Bronchial epithelial cell (primary cell): ENCODE data around the gene PRKAG2. TPM values are rescaled to one million over a fixed set of nuclear protein-coding genes. Genes with fewer than 3 reads are reported as not detected.

Experiments used
- DNase-seq: peaks from one replicate; pipeline ENCODE4 v3.0.0-alpha.2; 2010; ENCODE audit warnings: low read depth
- FAIRE-seq: peaks from 2 replicates; lab custom pipeline; 2011; peaks lifted over from hg19 to GRCh38; lab: Jason Lieb, UNC
- H3K27me3 ChIP-seq: 2 replicates; pipeline ENCODE4 v1.5.1; 2011; ENCODE audit warnings: low read length; ENCODE audit not compliant: control insufficient read depth, insufficient read depth
- H3K36me3 ChIP-seq: 2 replicates; pipeline ENCODE4 v1.5.1; 2011; ENCODE audit warnings: low read length; ENCODE audit not compliant: control insufficient read depth, insufficient read depth
- H3K4me3 ChIP-seq: 2 replicates; pipeline ENCODE4 v1.5.1; 2011; ENCODE audit warnings: mild to moderate bottlenecking, low read depth, low read length, control low read depth
- CTCF ChIP-seq: IDR thresholded peaks from 2 replicates; pipeline ENCODE4 v1.5.1; 2011; ENCODE audit warnings: mild to moderate bottlenecking, moderate library complexity, low read length, control low read depth, inconsistent platforms; ENCODE audit not compliant: insufficient read depth, severe bottlenecking
- total RNA-seq: library from RNA; depleted of rRNA; stranded (reverse); fragments of >200 nt; gene quantifications from 2 replicates; pipeline ENCODE4 v1.2.1, GENCODE V29; 2014

PRKAG2 gene
- total RNA-seq, 1 donor from 2014 or later: 24.5 TPM

- Histone ChIP-seq H3K27me3 (no peaks in the 10 kb centered on the region), H3K36me3 (no peaks in the 10 kb centered on the region), H3K4me3 (no peak overlapping the region)
- TF ChIP-seq CTCF: no peak
- DNase-seq: no peak
- no peak for FAIRE-seq
Measured at GRCh38 chr7:151673216-151673615, 203.7 kb downstream of the PRKAG2 start.

GRCh38 chr7:151672716-151673115 is 204.2 kb downstream of the PRKAG2 start:
- DNase-seq: no peak
- Histone ChIP-seq H3K4me3 (no peak overlapping the region), H3K36me3 (no peaks in the 10 kb centered on the region), H3K27me3 (no peaks in the 10 kb centered on the region)
- FAIRE-seq: peak; percentile 23
- no peak for TF ChIP-seq CTCF

DNA sequence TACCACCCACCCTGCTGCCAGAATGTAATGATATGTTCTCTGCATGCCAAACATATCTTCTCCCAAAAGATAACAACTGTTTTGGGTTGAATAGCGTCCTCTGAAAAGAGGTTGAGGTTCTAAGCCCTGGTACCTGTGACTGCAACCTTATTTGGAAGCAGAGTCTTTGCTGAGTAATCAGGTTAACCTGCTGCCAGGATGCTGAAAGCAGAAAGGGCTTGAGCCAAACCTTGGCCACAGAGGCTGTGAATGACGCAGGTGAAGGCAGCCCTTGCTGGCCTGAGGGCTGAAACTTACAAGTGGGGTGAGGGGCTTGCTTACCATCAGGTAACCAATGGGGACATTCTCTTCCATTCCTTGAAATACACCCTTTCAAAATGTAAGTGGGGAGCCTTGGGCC is 205.4 kb downstream of the PRKAG2 start:
- H3K36me3 ChIP-seq: no peaks in the 10 kb centered on the region
- DNase-seq (peak; percentile 51), FAIRE-seq (peak; percentile 60)

DNA sequence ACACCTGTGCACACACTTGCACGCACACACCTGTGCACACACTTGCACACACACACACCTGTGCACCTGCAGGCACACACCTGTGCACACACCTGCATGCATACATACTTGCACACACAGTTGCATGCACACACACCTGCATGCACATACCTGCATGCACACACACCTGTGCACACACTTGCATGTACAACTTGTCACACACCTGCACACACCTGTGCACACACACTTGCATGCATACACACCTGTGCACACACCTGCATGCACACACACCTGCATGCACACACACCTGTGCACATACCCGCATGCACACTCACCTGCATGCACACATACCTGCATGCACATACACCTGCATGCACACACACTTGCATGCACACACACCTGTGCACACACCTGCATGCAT is 207.2 kb downstream of the PRKAG2 start:
- TF ChIP-seq CTCF: no peak
- DNase-seq (no peak), FAIRE-seq (no peak)
- Histone ChIP-seq H3K4me3 (no peak overlapping the region), H3K36me3 (no peaks in the 10 kb centered on the region), H3K27me3 (no peaks in the 10 kb centered on the region)

More for the DNA sequence above, 205.4 kb downstream of the PRKAG2 start:
- no peak overlapping the region for H3K4me3 ChIP-seq
- no peak for TF ChIP-seq CTCF
- H3K27me3 ChIP-seq: no peaks in the 10 kb centered on the region

DNA sequence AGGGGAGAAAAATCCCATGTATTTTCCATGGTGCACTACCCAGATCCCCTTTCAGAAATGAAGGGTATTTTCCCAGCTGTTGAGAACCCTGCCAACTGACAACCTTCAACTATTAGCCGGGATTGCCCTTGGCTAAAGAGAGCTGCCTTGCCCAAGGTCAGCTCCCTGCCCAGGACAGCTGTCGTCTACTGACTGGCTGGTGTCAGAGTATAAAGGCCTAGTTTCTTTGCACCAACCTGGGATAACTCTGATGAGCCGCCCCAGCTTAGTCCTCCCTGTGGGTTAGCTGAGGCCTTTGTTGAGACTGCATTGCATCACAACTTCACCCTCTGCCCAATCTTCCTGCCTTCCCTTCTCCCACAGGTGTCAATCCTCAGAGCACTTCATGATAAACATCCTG is 210.0 kb downstream of the PRKAG2 start:
- no peak for TF ChIP-seq CTCF
- Histone ChIP-seq H3K27me3 (no peaks in the 10 kb centered on the region), H3K4me3 (no peak overlapping the region), H3K36me3 (no peaks in the 10 kb centered on the region)
- FAIRE-seq (no peak), DNase-seq (no peak)

DNA sequence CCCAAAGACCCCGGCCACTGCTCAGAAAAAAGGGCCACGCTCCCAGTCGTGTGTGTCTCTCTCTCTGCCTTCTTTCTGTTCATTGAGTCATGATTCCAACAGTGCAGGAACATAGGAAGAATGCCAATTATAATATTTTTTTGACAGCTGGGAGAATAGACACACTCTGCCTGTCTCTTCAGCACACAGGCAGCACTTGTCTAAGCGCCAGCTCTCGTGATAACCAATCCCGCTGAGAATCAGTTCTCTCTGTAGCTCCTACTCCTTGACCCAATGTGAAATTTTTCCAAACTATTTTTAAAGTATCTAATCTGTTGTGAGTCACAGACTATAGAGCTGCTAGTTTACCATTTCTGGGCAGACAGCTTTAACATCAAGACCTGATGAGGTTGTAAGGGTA is 211.5 kb downstream of the PRKAG2 start:
- H3K36me3 ChIP-seq: no peaks in the 10 kb centered on the region
- no peak for TF ChIP-seq CTCF
- FAIRE-seq (no peak), DNase-seq (no peak)
- no peak overlapping the region for H3K4me3 ChIP-seq
- H3K27me3 ChIP-seq: no peaks in the 10 kb centered on the region
